Astrocyte of the cerebellum (primary cell): ENCODE results near the gene CPAMD8.

Source experiments
- DNase-seq: peaks from one replicate; pipeline ENCODE4 v3.0.0-alpha.2; 2011; ENCODE audit warnings: low read depth
- H3K4me3 ChIP-seq: 2 replicates; pipeline ENCODE4 v1.5.1; 2011; ENCODE audit warnings: mild to moderate bottlenecking, low read depth, low read length, moderate library complexity
- CTCF ChIP-seq: IDR thresholded peaks from 2 replicates; pipeline ENCODE4 v1.5.1; 2012; ENCODE audit warnings: low read length, low read depth, moderate library complexity, mild to moderate bottlenecking; ENCODE audit errors: missing control alignments
- in situ Hi-C: cut with HindIII; loops from 2 replicates; pipeline ENCODE4 v1.10.0; 2017; ENCODE audit warnings: low sequenced_read_pairs

The CPAMD8 gene

GRCh38 chr19:16887353-16888265, 139.0 kb downstream of the CPAMD8 start:
- no peak for DNase-seq
- TF ChIP-seq CTCF, result no peak
- in situ Hi-C loops, result loop anchor here (10.0 kb wide), 1 partner anchor 147 kb away; no protein-coding TSS in a partner anchor
- H3K4me3 ChIP-seq, result no peak overlapping the region

DNA sequence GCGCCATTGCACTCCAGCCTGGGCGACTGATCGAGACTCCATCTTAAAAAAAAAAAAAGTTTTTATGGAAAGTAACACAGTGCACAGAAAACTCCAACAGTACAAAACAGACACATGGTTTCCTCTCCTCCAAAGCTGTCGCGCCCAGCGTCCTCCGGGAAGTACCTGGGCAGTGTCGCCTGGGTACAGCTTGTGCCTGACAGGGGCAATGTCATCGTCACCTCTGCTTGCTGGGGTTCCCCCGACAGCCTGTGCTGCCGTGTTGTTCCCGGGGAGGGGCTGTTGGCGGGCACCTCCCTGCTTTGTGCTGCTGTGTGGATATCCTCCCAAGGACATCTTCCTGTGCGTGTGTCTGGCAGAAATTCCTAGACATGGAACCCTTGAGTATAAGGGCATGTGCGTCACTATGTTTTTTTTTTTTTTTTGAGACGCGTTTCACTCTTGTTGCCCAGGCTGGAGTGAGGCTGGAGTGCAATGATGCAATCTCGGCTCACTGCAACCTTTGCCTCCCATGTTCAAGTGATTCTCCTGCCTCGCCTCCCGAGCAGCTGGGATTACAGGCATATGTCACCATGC, 140.2 kb downstream of the CPAMD8 start:
- in situ Hi-C loops, result loop anchor here (10.0 kb wide), 1 partner anchor 148 kb away; no protein-coding TSS in a partner anchor
- no peak for TF ChIP-seq CTCF
- no peak for DNase-seq
- no peak overlapping the region for H3K4me3 ChIP-seq

- H3K4me3 ChIP-seq, result no peak overlapping the region
- in situ Hi-C loops, result loop anchor here (10.0 kb wide), 1 partner anchor 150 kb away; no protein-coding TSS in a partner anchor
- TF ChIP-seq CTCF, result no peak
- no peak for DNase-seq
Observed at GRCh38 chr19:16885166-16885565, 141.4 kb downstream of the CPAMD8 start.

DNA sequence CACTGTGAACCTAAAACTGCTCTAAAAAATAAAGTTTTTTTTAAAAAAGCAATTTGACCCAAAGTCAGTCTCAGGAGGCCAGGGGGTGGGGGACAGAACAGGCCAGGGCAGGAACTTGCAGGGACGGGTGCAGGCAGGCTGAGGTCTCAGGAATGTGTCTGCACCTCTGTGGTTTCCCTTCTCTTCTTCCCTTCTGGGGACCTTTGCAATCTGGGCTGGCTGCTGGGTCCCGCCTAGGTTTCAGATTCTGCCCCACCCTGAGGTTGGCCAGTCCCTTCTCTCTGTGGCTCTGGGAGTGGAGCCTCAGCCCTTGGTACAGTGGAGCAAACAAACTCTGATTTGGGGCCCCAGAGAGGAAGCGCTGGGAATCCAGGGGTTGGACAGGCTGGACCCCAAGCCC, 143.1 kb downstream of the CPAMD8 start:
- no peak for TF ChIP-seq CTCF
- DNase-seq, result no peak
- in situ Hi-C loops, result loop anchor here (10.0 kb wide), 1 partner anchor 151 kb away; no protein-coding TSS in a partner anchor
- no peak overlapping the region for H3K4me3 ChIP-seq

DNA sequence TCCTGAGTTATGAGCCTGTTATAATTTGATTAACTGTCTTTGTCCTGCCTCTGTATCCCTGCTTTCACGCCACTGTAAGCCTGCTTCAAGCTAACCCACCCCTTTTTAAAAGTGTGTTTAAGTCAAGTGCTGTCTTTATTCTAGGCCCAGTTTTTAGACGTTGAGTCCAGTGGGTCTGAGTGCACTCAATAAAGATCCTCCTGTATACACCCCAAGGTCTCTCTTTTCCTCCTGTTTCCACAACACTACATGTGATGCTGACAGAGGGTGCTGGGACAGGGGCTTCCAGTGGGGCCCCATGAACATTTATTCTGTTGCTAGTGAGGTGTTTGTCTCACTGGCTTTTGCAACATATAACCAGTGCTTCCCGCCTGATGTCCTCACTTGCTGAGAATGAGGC, 144.5 kb downstream of the CPAMD8 start:
- H3K4me3 ChIP-seq, result no peak overlapping the region
- no peak for DNase-seq
- in situ Hi-C loops, result loop anchor here (10.0 kb wide), 1 partner anchor 153 kb away; no protein-coding TSS in a partner anchor
- TF ChIP-seq CTCF, result no peak

DNA sequence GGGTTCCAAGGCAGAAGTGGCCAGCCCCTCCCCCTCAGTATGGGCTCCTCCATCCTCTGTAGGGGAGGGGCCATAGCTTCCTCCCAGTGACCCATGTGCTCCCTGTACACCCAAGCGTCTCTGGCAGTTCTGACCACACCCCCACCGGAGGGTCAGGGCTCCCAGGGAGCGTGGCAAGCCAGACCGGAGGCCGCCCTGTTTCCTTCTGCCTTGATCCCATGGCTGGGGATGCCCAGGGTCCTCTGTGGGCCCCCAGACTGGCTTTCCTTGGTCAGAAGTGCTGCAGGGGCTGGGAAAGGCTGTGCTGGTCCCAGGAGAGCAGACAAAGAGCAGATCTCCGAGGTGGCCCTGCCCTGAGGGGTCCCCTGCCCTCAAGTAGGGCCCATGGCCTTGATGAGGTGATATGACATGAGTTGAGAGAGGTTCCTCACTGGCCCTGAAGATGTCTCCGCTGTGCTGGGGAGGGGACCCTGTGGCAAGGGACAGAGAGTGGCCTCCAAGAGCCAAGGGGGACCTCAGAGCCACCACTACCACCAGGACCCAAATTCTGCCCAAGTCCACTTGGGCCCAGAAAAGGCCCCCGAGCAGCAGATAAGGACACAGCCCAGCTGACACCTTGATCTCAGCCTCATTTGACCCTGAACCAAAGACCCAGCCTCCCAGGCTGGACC, 145.6 kb downstream of the CPAMD8 start:
- in situ Hi-C loops, result loop anchor here (10.0 kb wide), 1 partner anchor 154 kb away; no protein-coding TSS in a partner anchor
- no peak for TF ChIP-seq CTCF
- DNase-seq, result no peak
- no peak overlapping the region for H3K4me3 ChIP-seq
